HG02759 (cell line): ENCODE data around the gene SOD1.
"Not testable (repeated sequence)": the region's sequence is repeated elsewhere in the genome, so short reads cannot be mapped to it uniquely, and the experiment has no call there.

ENCODE experiments used
- ATAC-seq: cut with Tn5 transposase; IDR thresholded peaks from one replicate; pipeline ENCODE4 v1.9.1; 2021; ENCODE audit warnings: mild to moderate bottlenecking, moderate library complexity; ENCODE audit not compliant: unreplicated experiment

Gene SOD1

DNA sequence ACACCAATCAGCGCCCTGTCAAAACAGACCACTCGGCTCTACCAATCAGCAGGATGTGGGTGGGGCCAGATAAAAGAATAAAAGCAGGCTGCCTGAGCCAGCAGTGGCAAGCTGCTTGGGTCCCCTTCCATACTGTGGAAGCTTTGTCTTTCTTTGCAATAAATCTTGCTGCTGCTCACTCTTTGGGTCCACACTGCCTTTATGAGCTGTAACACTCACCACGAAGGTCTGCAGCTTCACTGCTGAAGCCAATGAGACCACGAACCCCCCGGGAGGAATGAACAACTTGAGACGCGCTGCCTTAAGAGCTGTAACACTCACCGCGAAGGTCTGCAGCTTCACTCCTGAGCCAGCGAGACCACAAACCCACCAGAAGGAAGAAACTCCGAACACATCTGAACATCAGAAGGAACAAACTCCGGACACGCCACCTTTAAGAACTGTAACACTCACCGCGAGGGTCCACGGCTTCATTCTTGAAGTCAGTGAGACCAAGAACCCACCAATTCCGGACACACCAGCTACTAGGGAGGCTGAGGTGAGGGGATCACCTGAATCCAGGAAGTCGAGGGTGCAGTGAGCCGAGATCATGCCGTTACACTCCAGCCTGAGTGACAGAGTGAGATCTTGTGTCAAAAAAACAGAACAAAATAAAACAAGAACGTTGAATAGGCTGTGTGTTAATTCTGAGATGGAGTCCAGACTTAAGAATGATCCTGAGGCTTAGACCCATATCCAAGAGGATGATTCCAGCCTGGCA, 4.5 kb upstream of the SOD1 start:
- ATAC-seq = not testable (repeated sequence)

DNA sequence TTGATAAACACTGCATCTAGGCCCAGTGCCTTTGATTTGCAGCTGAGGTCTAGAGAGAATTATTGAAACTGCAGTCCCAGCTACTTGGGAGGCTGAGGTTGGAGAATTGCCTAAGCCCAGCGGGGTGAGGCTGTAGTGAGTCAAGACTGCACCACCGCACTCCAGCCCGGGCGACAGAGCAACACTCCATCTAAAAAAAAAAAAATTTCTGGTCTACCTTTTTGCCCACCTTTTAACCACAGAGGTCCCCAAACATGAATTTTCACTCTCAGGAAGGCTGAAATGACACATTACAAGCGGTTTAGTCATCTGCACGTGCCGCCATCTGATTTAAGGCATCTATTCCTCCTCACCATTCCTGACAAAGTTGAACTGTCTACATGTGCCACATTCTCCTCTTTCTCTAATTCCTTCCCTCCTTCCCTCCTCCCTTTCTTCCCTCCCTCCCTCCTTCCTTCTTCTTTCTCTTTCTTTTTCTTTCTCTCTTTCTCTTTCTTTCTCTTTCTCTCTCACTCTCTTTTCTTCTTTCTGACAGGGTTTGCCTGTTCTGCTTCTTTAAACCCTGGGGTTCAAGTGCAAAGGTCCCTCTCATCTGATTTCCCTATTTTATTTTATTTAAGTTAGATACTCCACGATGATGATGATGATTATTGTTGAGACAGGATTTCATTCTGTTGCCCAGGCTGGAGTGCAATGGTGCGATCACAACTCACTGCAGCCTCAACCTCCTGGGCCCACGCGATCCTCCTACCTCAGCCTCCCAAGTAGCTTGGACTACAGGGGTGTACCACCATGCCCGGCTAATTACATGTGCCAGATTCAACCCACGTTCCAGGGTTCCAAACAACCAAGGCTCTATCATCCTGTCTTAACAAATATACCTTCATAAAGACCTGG, 3.0 kb upstream of the SOD1 start:
- ATAC-seq = no peak

DNA sequence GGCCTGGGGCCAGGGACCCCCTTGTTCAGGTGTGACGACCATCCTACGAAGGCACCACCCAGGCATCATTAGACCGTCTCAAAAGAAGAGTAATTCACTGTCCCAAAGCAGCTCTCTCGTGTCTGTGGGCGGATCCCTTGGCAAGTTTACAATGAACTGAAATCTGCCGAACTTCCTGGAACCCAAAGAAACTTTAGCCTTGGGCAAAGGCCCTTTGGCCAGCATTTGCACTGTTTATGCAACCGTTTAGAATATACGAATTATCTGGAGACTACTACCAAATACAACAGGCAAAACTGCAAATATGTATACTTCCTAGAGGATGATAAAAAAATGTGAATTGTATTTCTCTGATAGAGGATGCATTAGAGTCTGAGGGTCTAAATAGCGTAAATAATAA, 1.4 kb upstream of the SOD1 start:
- no peak for ATAC-seq

- peak; percentile 20 for ATAC-seq
Measured at GRCh38 chr21:31659286-31659535, 282 bp upstream of the SOD1 start.

- peak; percentile 34 for ATAC-seq
Measured at GRCh38 chr21:31660259-31660565, 719 bp downstream of the SOD1 start.

GRCh38 chr21:31660591-31660990, 1.1 kb downstream of the SOD1 start:
- ATAC-seq = no peak

- no peak for ATAC-seq
Measured at GRCh38 chr21:31663584-31664249, 4.2 kb downstream of the SOD1 start.

- ATAC-seq = no peak
Measured at GRCh38 chr21:31665397-31665796, 5.9 kb downstream of the SOD1 start.

- not testable (repeated sequence) for ATAC-seq
Measured at GRCh38 chr21:31665869-31666268, 6.4 kb downstream of the SOD1 start.

DNA sequence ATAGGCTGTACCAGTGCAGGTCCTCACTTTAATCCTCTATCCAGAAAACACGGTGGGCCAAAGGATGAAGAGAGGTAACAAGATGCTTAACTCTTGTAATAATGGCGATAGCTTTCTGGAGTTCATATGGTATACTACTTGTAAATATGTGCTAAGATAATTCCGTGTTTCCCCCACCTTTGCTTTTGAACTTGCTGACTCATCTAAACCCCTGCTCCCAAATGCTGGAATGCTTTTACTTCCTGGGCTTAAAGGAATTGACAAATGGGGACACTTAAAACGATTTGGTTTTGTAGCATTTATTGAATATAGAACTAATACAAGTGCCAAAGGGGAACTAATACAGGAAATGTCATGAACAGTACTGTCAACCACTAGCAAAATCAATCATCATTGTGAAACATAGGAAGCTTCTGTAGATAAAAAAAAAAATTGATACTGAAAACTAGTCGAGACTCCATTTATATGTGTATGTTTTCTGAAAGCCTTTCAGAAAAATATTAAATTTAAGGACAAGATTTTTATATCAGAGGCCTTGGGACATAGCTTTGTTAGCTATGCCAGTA, 7.0 kb downstream of the SOD1 start:
- no peak for ATAC-seq

DNA sequence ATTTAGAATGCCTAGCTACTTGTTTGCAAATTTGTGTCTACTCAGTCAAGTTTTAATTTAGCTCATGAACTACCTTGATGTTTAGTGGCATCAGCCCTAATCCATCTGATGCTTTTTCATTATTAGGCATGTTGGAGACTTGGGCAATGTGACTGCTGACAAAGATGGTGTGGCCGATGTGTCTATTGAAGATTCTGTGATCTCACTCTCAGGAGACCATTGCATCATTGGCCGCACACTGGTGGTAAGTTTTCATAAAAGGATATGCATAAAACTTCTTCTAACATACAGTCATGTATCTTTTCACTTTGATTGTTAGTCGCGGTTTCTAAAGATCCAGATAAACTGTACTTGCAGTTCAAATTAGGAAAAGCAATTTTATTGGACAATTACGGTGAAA, 7.6 kb downstream of the SOD1 start:
- ATAC-seq = no peak

DNA sequence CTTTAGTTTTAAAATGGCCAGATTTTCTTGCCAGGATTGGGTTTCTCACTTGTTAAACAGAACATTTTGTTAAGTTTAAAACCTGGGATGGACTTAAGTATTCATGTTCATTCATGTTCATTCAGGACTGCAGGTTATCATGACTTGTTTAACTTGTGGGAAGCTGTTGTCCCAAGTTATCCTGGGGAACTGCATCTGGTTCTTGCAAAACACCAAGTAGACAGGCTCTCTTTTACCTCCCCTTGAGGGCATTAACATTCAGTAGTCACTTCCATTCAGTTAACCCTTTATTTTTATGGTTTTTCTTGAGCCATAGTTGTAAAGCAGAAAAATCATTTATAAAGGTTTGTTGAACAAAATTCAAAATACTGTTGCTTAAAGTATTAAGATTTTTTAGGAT, 8.1 kb downstream of the SOD1 start:
- ATAC-seq = no peak

DNA sequence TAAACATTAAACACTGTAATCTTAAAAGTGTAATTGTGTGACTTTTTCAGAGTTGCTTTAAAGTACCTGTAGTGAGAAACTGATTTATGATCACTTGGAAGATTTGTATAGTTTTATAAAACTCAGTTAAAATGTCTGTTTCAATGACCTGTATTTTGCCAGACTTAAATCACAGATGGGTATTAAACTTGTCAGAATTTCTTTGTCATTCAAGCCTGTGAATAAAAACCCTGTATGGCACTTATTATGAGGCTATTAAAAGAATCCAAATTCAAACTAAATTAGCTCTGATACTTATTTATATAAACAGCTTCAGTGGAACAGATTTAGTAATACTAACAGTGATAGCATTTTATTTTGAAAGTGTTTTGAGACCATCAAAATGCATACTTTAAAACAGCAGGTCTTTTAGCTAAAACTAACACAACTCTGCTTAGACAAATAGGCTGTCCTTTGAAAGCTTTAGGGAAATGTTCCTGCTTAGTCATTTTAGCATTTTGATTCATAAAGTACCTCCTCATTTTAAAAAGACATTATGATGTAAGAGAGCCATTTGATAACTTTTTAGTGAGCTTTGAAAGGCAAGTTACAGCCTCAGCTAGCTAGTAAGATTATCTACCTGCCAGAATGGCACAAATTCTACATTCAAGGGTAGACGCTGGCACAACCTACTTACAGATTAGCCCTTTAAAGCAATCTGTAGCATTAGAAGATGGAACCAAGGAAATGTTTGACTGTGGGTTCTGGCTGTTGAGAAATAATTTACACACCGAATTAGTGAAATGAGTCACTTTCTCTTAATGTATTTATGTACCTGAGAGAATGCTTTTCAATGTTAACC, 9.4 kb downstream of the SOD1 start:
- peak; percentile 49 for ATAC-seq

DNA sequence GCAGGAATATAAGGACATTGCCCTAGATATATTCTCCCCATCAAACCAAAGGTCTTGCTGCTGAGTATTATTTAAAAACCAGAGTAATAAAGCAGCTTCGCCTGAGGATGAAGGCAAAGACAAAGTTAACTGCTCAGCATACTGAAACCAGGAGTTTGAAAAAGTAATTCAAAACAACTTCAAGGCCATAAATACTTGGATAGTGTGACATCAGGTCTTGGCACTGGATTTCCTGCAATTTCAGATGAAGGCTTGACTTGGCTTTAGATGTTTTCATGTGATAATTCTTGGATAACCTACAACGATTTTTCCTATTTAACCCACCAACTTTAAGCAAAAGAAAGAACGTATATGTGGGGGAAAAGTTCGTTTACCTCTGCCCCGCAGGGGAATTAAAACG, 10.6 kb downstream of the SOD1 start:
- ATAC-seq = no peak

- ATAC-seq = no peak
Measured at GRCh38 chr21:31671146-31671716, 11.7 kb downstream of the SOD1 start.

GRCh38 chr21:31671931-31672330, 12.4 kb downstream of the SOD1 start:
- no peak for ATAC-seq

DNA sequence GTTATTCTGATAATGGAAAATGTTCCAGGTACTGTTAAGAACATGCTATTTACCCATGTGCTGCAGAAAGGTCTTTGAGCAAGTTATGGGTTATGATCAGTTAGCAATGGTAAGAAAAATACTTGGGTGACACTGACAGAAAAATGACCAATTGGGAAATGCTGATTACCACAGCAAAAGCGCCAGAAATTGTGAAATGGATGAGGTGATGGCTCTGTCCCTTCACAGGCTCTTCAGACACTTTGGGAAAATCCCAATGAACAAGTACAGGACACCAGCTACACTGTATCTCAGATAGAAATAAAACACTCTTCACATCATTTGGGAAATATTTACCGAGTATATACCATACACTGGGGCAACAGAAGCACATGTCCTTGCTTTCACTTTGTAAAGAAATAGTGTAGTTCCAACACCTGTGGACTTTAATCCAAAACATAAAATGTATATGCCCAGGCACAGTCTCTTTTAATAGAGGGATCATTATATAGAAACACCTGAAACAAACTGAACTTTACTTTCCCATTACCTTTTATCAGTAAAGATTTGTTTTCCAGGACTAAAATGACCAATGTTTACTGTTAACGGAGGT, 13.9 kb downstream of the SOD1 start:
- no peak for ATAC-seq

DNA sequence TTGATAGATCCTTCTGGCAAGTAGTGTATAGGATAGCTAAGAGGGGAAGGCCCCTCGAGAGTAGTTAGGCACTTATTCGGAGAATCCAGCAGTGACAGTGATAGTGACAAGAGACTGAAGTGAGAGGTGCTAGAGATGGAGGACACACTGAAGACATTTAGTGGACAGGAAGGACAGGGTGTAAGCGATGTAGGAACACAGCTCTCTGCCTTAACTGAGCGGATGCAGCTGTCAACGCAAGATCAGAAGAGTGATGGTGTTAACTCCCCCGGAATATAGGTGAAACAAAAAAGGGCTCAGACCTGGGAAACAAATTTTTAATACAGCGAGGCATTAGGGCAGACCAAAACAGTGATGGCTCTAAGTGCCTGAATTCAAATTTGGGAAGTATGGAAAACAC, 15.8 kb downstream of the SOD1 start:
- ATAC-seq = no peak

GRCh38 chr21:31675960-31676359, 16.5 kb downstream of the SOD1 start:
- no peak for ATAC-seq

- ATAC-seq = no peak
Measured at GRCh38 chr21:31677047-31677446, 17.6 kb downstream of the SOD1 start.
